GM23338 (cell line): ENCODE results near the gene PA2G4.

Experiments used
- CREB1 ChIP-seq: fragments of 250-450 bp; sonication (Bioruptor Pico); IDR thresholded peaks from 2 replicates; pipeline ENCODE4 v1.5.0; 2020; ENCODE audit warnings: low read depth, mild to moderate bottlenecking, moderate library complexity
- EZH2 ChIP-seq: fragments of 200-600 bp; sonication (generic); IDR thresholded peaks from one replicate; pipeline ENCODE4 v1.8.0; 2017; ENCODE audit warnings: antibody characterized with exemption, mild to moderate bottlenecking, low read depth; ENCODE audit not compliant: unreplicated experiment
- EZH2phosphoT487 ChIP-seq: fragments of 200-600 bp; sonication (generic); IDR thresholded peaks from one replicate; pipeline ENCODE4 v1.8.1; 2018; ENCODE audit warnings: antibody characterized with exemption; ENCODE audit not compliant: unreplicated experiment
- JUNB ChIP-seq: IDR thresholded peaks from one replicate; pipeline ENCODE4 v1.6.1; 2016; ENCODE audit warnings: antibody characterized with exemption; ENCODE audit not compliant: unreplicated experiment
- NANOG ChIP-seq: IDR thresholded peaks from 2 replicates; pipeline ENCODE4 v1.6.1; 2016; ENCODE audit warnings: antibody characterized with exemption, borderline replicate concordance
- POLR2AphosphoS5 ChIP-seq: IDR thresholded peaks from 2 replicates; pipeline ENCODE4 v1.6.1; 2016; ENCODE audit warnings: antibody characterized with exemption, low read depth
- STAT1 ChIP-seq: IDR thresholded peaks from one replicate; pipeline ENCODE4 v1.6.1; 2016; ENCODE audit warnings: antibody characterized with exemption; ENCODE audit not compliant: unreplicated experiment
- ZNF114 ChIP-seq: fragments of 250-450 bp; sonication (Bioruptor Pico); IDR thresholded peaks from 2 replicates; pipeline ENCODE4 v1.5.0; 2020; ENCODE audit warnings: mild to moderate bottlenecking, moderate library complexity
- TF ChIP-seq, protein P1 (sequence below), 2 experiments: fragments of 200-600 bp in 1 of 2; sonication (generic) in 1 of 2; conservative IDR thresholded peaks; 2 replicates each; pipeline versions ENCODE4 v1.5.1 to v1.6.1; 2016 to 2017; ENCODE audit warnings: antibody characterized with exemption in 2 of 2, low read depth in 2 of 2, mild to moderate bottlenecking in 2 of 2, moderate library complexity in 1 of 2
- TF ChIP-seq, protein P2 (sequence below): IDR thresholded peaks from one replicate; pipeline ENCODE4 v1.6.1; 2018; ENCODE audit warnings: antibody characterized with exemption; ENCODE audit not compliant: unreplicated experiment
- TF ChIP-seq, protein P3 (sequence below): IDR thresholded peaks from 2 replicates; pipeline ENCODE4 v1.6.1; 2016; ENCODE audit warnings: antibody characterized with exemption

DNA sequence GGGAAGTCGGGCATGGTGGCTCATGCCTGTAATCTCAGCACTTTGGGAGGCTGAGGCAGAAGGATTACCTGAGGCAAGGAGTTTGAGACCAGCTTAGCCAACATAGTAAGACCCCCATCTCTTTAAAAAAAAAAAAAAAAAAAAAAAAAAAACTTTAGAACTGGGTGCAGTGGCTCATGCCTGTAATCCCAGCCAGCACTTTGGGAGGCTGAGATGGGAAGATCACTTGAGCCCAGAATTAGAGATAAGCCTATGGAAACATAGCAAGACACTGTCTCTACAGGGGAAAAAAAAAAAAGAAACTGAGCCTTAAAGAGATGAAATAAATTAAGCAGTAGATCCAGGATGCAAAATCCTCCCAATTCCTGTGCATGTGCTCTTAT lies 1.7 kb upstream of the PA2G4 start:
- TF ChIP-seq, protein P1, sequence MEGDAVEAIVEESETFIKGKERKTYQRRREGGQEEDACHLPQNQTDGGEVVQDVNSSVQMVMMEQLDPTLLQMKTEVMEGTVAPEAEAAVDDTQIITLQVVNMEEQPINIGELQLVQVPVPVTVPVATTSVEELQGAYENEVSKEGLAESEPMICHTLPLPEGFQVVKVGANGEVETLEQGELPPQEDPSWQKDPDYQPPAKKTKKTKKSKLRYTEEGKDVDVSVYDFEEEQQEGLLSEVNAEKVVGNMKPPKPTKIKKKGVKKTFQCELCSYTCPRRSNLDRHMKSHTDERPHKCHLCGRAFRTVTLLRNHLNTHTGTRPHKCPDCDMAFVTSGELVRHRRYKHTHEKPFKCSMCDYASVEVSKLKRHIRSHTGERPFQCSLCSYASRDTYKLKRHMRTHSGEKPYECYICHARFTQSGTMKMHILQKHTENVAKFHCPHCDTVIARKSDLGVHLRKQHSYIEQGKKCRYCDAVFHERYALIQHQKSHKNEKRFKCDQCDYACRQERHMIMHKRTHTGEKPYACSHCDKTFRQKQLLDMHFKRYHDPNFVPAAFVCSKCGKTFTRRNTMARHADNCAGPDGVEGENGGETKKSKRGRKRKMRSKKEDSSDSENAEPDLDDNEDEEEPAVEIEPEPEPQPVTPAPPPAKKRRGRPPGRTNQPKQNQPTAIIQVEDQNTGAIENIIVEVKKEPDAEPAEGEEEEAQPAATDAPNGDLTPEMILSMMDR (conservative IDR thresholded peaks at IDR 0.05; ENCODE audit: low read depth in 2 of 2), result no peak
- TF ChIP-seq, protein P2, sequence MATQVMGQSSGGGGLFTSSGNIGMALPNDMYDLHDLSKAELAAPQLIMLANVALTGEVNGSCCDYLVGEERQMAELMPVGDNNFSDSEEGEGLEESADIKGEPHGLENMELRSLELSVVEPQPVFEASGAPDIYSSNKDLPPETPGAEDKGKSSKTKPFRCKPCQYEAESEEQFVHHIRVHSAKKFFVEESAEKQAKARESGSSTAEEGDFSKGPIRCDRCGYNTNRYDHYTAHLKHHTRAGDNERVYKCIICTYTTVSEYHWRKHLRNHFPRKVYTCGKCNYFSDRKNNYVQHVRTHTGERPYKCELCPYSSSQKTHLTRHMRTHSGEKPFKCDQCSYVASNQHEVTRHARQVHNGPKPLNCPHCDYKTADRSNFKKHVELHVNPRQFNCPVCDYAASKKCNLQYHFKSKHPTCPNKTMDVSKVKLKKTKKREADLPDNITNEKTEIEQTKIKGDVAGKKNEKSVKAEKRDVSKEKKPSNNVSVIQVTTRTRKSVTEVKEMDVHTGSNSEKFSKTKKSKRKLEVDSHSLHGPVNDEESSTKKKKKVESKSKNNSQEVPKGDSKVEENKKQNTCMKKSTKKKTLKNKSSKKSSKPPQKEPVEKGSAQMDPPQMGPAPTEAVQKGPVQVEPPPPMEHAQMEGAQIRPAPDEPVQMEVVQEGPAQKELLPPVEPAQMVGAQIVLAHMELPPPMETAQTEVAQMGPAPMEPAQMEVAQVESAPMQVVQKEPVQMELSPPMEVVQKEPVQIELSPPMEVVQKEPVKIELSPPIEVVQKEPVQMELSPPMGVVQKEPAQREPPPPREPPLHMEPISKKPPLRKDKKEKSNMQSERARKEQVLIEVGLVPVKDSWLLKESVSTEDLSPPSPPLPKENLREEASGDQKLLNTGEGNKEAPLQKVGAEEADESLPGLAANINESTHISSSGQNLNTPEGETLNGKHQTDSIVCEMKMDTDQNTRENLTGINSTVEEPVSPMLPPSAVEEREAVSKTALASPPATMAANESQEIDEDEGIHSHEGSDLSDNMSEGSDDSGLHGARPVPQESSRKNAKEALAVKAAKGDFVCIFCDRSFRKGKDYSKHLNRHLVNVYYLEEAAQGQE, result no peak
- no peak for TF ChIP-seq EZH2
- no peak for TF ChIP-seq POLR2AphosphoS5
- no peak for TF ChIP-seq EZH2phosphoT487
- TF ChIP-seq NANOG, result no peak
- TF ChIP-seq ZNF114 (CRISPR knock-in tag), result no peak
- no peak for TF ChIP-seq CREB1 (CRISPR knock-in tag)
- no peak for TF ChIP-seq JUNB
- no peak for TF ChIP-seq STAT1
- TF ChIP-seq, protein P3, sequence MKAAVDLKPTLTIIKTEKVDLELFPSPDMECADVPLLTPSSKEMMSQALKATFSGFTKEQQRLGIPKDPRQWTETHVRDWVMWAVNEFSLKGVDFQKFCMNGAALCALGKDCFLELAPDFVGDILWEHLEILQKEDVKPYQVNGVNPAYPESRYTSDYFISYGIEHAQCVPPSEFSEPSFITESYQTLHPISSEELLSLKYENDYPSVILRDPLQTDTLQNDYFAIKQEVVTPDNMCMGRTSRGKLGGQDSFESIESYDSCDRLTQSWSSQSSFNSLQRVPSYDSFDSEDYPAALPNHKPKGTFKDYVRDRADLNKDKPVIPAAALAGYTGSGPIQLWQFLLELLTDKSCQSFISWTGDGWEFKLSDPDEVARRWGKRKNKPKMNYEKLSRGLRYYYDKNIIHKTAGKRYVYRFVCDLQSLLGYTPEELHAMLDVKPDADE, result no peak
